GM19035 (cell line): Measurements from ENCODE around the gene UBAC2.

Experiments used
- ATAC-seq: cut with Tn5 transposase; IDR thresholded peaks from one replicate; pipeline ENCODE4 v1.9.1; 2021; ENCODE audit not compliant: unreplicated experiment

Gene UBAC2

GRCh38 chr13:99330942-99331341, 130.3 kb downstream of the UBAC2 start:
- ATAC-seq: no peak

- peak; percentile 91 for ATAC-seq
Measured at GRCh38 chr13:99331881-99332293, 131.2 kb downstream of the UBAC2 start.

GRCh38 chr13:99332456-99332855, 131.8 kb downstream of the UBAC2 start:
- ATAC-seq: peak; percentile 9

- no peak for ATAC-seq
Measured at GRCh38 chr13:99334221-99334620, 133.6 kb downstream of the UBAC2 start.

GRCh38 chr13:99335087-99335486, 134.4 kb downstream of the UBAC2 start:
- no peak for ATAC-seq

GRCh38 chr13:99335603-99336002, 134.9 kb downstream of the UBAC2 start:
- ATAC-seq: peak; percentile 64

GRCh38 chr13:99339230-99339721, 138.6 kb downstream of the UBAC2 start:
- ATAC-seq: no peak

- ATAC-seq: no peak
Measured at GRCh38 chr13:99339736-99340397, 139.2 kb downstream of the UBAC2 start.

- no peak for ATAC-seq
Measured at GRCh38 chr13:99340638-99341037, 140.0 kb downstream of the UBAC2 start.

- no peak for ATAC-seq
Measured at GRCh38 chr13:99341969-99342722, 141.5 kb downstream of the UBAC2 start.

GRCh38 chr13:99342723-99343315, 142.2 kb downstream of the UBAC2 start:
- no peak for ATAC-seq

GRCh38 chr13:99344610-99345208, 144.1 kb downstream of the UBAC2 start:
- ATAC-seq: no peak

GRCh38 chr13:99345345-99345744, 144.7 kb downstream of the UBAC2 start:
- ATAC-seq: no peak

GRCh38 chr13:99346335-99347042, 145.8 kb downstream of the UBAC2 start:
- ATAC-seq: no peak

GRCh38 chr13:99347335-99347878, 146.8 kb downstream of the UBAC2 start:
- peak; percentile 41 for ATAC-seq

- ATAC-seq: peak; percentile 66
Measured at GRCh38 chr13:99347911-99348451, 147.3 kb downstream of the UBAC2 start.

- no peak for ATAC-seq
Measured at GRCh38 chr13:99350191-99350590, 149.5 kb downstream of the UBAC2 start.

- no peak for ATAC-seq
Measured at GRCh38 chr13:99351772-99352171, 151.1 kb downstream of the UBAC2 start.

- no peak for ATAC-seq
Measured at GRCh38 chr13:99352351-99353245, 151.9 kb downstream of the UBAC2 start.
